Measurements from ENCODE around the gene RAB11FIP4. TPM values are rescaled to one million over a fixed set of nuclear protein-coding genes. Genes with fewer than 3 reads are reported as not detected.

RAB11FIP4 gene
- total and polyA plus RNA-seq, 2 experiments from 2014 or later: 8.8 to 23.4 TPM

DNA sequence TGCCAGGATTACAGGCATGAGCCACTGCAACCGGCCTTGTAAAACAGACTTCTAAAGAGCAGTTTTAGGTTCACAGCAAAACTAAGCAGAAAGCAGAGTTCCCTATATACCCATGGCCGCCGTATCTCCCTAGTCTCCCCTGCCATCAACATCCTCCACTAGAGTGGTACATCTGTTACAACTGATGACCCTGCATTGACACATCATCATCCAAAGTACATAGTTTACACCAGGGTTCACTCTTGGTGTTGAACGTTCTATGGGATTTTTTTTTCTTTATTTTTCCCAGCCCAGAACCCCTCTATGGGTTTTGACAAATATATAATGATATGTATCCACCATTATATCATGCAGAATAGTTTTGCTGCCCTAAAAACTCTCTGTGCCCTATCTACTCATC is 155.2 kb downstream of the RAB11FIP4 start:
- DNase-seq (ENCODE audit: low read depth in 1 of 2, low spot score in 1 of 2): no peak
- TF ChIP-seq, protein P1, sequence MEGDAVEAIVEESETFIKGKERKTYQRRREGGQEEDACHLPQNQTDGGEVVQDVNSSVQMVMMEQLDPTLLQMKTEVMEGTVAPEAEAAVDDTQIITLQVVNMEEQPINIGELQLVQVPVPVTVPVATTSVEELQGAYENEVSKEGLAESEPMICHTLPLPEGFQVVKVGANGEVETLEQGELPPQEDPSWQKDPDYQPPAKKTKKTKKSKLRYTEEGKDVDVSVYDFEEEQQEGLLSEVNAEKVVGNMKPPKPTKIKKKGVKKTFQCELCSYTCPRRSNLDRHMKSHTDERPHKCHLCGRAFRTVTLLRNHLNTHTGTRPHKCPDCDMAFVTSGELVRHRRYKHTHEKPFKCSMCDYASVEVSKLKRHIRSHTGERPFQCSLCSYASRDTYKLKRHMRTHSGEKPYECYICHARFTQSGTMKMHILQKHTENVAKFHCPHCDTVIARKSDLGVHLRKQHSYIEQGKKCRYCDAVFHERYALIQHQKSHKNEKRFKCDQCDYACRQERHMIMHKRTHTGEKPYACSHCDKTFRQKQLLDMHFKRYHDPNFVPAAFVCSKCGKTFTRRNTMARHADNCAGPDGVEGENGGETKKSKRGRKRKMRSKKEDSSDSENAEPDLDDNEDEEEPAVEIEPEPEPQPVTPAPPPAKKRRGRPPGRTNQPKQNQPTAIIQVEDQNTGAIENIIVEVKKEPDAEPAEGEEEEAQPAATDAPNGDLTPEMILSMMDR (IDR thresholded peaks at IDR 0.05; ENCODE audit: low read depth, low read length): no peak
- H3K27me3 ChIP-seq: no peaks in the 10 kb centered on the region
- no peaks in the 10 kb centered on the region for H3K36me3 ChIP-seq
- no peak overlapping the region for H3K27ac ChIP-seq
- no peaks in the 10 kb centered on the region for H3K4me1 ChIP-seq (ENCODE audit: low read depth)
- no peak overlapping the region for H3K4me3 ChIP-seq
- H3K9me3 ChIP-seq (ENCODE audit: low read depth): no peaks in the 10 kb centered on the region

DNA sequence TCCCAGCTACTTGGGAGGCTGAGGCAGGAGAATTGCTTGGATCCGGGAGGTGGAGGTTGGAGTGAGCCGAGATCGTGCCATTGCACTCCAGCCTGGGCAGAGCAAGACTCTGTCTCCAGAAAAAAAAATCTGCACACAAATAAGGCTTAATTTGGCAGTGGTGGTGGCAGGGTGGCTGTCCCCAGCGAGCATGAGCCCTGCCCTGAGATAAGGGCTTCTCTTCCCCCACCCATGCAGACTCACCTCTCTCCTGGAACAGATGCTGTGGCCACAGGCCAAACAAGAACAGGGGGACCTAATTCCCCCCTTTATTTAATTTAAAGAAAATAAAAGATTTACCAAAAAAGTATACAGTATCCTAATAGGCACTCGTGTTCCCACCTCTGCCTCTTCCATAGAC is 157.2 kb downstream of the RAB11FIP4 start:
- H3K36me3 ChIP-seq: no peaks in the 10 kb centered on the region
- no peak overlapping the region for H3K27ac ChIP-seq
- H3K4me1 ChIP-seq (ENCODE audit: low read depth): no peaks in the 10 kb centered on the region
- DNase-seq (ENCODE audit: low read depth in 1 of 2, low spot score in 1 of 2): no peak
- TF ChIP-seq, protein P1 (IDR thresholded peaks at IDR 0.05; ENCODE audit: low read depth, low read length): no peak
- H3K27me3 ChIP-seq: no peaks in the 10 kb centered on the region
- peak overlapping the region; percentile 68 for H3K4me3 ChIP-seq
- H3K9me3 ChIP-seq (ENCODE audit: low read depth): no peaks in the 10 kb centered on the region

DNA sequence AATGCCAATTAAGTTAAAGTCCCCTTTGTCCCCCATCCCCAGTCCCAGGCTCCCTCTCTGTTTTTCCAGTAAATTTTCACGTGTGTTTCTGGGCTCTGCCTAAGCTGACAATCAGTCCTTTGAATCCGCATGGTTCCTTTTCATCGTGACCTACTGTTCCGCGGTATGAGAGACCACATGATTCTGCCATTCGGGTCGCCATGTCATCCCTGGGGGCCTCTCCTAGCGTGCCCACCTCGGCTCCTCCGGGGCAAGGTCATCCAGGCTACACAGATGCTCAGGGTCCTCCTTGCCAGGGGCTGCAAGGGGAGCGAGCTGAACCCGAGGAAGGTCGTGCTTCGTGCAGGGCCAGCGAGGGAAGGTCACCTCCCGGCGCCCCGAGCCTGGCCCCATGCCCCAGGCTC is 157.6 kb downstream of the RAB11FIP4 start:
- peak in 1 of 2 donors; percentile 41 for DNase-seq (ENCODE audit: low read depth in 1 of 2, low spot score in 1 of 2)
- Histone ChIP-seq H3K27me3 (no peaks in the 10 kb centered on the region), H3K4me3 (peak overlapping the region; percentile 68), H3K27ac (no peak overlapping the region), H3K4me1 (ENCODE audit: low read depth) (no peaks in the 10 kb centered on the region), H3K9me3 (ENCODE audit: low read depth) (no peaks in the 10 kb centered on the region), H3K36me3 (no peaks in the 10 kb centered on the region)
- TF ChIP-seq, protein P1 (IDR thresholded peaks at IDR 0.05; ENCODE audit: low read depth, low read length): no peak

DNA sequence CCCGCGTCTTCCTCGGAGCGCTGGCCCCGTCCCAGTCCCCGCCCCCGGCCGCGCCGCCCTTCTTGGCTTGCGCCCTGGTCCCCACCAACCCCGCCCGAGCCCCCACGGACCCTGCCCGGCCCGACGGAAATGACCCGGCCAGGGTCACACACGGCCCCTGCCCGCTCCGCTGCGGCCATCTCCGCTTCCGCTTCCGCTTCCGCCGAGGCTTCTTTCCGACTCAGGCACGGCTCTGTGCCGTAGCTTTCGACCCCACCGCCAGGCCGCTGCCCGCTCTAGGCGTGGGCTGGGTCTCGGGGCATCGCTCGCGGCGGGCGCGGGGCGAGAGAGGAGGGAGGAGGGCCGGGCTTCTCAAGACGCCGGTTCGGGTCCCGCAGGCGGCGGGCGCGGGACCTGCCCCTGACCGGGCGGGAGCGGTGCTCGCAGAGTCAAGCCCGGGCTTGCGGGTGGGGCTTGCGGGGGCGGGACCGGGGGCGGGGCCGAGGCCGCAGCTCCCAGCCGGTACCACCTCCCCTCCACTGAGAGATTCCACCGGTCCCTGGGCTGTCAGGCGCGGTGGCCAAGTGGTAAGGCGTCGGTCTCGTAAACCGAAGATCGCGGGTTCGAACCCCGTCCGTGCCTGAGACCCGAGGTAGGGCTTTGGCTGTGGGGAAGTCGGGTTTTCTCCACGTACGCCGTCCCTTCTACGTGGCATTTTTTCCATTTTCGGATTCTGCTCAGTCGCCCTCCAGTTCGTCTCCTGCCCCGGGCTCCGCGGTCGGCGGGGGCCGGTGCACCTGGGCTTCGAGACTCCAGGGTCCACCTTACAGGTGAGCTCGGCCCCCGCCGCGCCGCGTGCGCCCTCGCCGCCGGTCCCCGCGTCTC is 158.3 kb downstream of the RAB11FIP4 start:
- no peaks in the 10 kb centered on the region for H3K9me3 ChIP-seq (ENCODE audit: low read depth)

DNA sequence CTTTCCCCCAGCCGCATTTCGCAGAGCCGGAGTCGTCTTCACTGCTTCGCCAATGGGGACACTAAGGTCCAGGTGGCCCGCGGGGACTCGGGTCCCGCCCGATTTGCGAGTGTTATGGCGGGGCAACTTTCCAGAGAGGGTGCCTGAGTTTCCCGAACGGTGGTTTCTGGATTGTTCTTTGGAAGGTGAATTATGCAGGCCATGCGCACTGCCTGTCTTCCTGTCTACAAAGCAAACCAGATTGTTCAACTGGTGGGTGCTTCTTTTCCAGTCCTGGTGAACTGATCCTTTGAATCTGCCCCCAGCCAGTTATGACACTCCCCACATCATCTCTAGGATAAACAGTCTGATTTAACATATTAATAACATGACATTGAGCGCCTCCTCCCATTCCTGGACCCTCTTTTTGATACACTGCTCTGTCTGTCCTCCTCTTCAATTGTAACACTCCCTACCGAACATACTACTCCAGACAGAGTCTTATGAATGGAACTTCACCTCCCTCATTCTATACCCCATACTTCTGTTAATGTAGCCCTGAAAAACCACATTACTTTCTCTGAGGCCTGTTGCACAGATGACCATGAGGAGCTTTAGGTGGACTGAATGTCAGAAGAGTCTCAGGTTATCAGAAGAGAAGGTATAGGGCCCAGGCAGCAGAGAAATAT is 159.0 kb downstream of the RAB11FIP4 start:
- peak in 1 of 2 donors; percentile 41 for DNase-seq (ENCODE audit: low read depth in 1 of 2, low spot score in 1 of 2)
- H3K36me3 ChIP-seq: no peaks in the 10 kb centered on the region
- H3K27me3 ChIP-seq: peaks cover 1% of the 10 kb centered on the region
- peak overlapping the region; percentile 68 for H3K4me3 ChIP-seq
- TF ChIP-seq, protein P1 (IDR thresholded peaks at IDR 0.05; ENCODE audit: low read depth, low read length): no peak
- no peaks in the 10 kb centered on the region for H3K4me1 ChIP-seq (ENCODE audit: low read depth)
- H3K27ac ChIP-seq: no peak overlapping the region
- H3K9me3 ChIP-seq (ENCODE audit: low read depth): no peaks in the 10 kb centered on the region

More for the DNA sequence above, 158.3 kb downstream of the RAB11FIP4 start:
- no peak overlapping the region for H3K27ac ChIP-seq
- H3K36me3 ChIP-seq: no peaks in the 10 kb centered on the region
- TF ChIP-seq, protein P1 (IDR thresholded peaks at IDR 0.05; ENCODE audit: low read depth, low read length): no peak
- no peaks in the 10 kb centered on the region for H3K27me3 ChIP-seq
- DNase-seq (ENCODE audit: low read depth in 1 of 2, low spot score in 1 of 2): peak; percentile 89 to 95
- peak overlapping the region; percentile 68 for H3K4me3 ChIP-seq
- no peaks in the 10 kb centered on the region for H3K4me1 ChIP-seq (ENCODE audit: low read depth)

Measured in cardiac muscle cell (in vitro differentiated cells and primary cell).